CD4-positive, alpha-beta T cell treated with Interleukin-15 for 1 hour (primary cell): ENCODE data around the gene SBNO2.

Experiments
- DNase-seq: peaks from one replicate; pipeline ENCODE4 v3.0.0-alpha.2; 2020

Gene SBNO2

DNA sequence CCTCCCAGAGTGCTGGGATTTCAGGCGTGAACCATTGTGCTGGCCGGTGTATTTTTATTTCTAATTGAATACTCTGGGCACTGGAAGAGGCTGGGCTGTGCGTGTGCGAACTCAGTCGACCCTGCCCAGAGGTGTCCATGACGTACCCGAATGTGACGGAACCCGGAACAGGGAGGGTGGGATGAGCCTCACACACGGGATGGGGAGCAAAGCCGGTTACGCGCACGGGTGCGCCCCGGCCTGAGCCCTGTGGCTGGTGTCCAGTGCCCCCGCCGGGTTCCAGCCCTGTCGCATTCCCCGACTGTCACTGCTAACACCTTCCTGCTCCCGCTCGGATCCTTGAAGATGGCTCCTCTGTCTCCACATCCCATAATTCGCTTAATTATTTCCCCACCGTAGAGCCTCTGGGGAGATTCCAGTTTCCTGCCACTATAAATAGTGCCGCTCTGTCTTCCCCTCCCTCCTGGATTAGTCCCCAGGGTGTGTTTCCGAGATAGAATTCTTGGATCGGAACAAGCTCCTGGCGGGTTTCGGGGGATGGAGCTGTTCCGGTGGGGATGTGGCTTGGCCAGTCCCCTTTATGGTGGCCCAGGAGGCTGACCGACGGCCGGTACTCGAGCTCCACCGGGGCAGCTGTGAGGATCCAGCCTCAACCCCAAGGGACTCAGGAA lies 22.0 kb downstream of the SBNO2 start:
- no peak for DNase-seq

DNA sequence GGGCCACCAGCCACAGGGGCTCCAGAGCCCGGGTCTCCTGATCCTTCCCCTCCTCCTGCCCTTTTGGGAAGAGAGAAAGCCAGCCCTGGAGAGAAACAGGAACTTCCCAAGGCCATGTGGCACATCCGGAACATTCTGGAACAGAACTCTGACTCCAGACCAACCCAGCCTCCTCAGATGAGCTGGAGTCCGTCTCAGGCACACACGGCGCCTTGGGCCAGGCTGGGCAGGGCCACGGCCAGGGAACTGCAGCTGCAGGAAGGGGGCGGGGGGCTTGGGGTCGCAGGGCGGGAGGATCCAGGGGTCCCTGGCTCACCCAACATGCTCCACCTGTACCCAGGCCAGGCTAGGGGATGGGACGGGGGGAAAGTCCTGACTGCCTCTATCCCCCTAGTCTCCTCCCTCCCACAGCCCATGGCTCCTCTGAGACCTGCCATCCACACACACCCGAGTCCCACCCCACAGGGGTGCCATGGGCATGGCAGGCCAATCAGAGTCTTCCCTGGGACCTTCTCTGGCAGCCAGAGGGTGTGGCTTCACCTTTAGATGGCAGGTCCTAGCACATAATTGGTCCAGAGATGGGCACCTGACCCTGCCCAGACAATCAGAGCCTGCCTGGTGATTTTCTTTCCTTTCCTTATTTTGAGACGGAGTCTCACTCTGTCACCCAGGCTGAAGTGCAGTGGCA lies 22.9 kb downstream of the SBNO2 start:
- DNase-seq = no peak

DNA sequence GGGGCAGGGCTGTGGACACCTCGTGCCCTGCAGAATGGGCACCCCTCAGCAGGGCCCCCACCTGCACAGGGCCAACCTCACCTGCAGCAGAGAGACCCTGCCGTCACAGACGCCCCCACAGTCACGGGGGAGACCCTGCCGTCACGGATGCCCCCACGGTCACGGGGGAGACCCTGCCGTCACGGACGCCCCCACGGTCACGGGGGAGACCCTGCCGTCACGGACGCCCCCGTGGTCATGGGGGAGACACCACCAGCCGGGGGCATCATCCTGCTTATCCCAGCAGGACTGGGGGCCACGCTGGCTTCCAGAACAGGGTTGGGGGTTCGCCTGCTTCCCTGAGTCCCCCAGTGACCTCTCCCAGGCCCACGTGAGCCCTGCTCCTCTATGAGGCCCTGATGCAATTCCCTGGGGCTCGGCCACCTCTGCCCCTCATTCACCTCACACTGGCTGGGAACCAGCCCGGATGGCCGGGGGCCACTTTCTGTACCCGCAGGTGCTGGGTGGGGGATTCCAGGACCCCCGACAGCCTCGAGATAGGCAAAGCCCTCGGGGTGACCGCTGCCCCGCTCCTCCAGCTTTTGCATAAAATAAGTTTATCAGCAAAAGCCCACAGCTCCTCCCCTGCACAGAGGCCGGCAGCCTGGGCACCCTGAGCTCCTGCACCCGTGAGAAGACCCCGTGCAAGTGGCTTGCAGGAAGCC lies 23.6 kb downstream of the SBNO2 start:
- no peak for DNase-seq

DNA sequence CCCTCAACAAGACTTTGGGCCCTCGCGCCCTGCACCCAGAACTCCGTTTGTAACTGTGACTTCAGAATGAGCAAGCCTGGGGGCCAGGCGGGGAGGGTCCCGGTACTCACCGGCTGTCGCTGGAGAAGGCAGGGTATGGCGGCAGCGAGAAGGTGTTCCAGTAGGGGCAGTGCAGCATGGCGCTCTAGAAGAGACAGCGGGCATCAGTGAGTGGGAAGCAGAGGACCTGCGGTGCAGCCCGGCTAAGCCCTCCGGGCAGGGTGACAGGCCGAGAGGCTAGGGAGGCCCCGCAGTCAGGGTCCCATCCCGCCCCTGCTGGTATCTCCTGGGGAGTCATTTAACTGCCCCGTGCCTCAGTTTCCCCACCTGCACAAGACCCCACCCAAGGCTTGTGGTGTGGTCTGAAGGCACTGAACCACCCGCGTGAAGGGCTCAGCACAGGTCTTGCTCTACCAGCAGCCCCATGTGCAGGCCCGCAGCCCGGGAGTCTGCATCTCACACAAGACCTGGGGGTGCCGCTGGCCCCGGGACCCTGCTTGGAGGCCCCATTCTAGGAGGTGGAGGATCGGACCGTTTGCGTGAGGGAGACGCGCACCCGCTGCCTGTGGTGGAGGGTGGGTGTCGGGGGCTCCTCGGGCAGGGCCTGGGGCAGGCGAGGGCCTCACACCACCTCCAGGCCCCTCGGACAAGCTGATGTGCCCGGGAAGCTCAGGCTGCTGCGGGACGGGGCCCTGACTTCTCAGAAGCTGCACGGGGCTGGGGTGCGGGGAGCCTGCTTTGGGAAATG lies 24.6 kb downstream of the SBNO2 start:
- no peak for DNase-seq

DNA sequence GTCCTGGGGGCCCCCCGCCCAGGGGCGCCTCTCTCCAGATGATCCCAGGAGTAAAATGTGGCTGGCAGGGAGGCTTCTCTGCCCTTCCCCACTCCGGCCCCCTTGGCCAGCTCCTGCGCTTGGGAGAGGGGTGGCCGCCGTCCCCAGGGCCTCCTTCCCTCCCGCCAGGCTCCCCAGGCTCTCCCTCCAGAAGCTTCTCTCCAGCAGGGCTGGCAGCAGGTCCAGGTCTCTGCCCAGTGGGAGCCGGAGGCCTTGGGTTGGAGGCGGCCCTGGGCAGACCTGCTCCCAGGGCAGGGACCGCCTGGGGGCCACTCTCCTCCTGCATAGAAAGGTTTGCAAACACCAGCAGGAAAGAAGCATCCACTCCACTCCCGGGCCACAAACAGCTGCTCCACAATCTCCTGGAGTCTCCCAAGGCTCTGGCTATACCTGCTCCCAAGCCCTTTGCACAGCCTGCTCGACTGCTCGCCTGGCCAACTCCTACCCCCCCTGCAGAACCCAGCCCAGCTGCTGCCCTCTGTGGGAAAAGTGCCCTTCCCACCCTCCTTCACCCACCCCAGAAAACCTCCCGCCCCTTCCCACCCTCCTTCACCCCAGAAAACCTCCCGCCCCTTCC lies 26.0 kb downstream of the SBNO2 start:
- no peak for DNase-seq

DNA sequence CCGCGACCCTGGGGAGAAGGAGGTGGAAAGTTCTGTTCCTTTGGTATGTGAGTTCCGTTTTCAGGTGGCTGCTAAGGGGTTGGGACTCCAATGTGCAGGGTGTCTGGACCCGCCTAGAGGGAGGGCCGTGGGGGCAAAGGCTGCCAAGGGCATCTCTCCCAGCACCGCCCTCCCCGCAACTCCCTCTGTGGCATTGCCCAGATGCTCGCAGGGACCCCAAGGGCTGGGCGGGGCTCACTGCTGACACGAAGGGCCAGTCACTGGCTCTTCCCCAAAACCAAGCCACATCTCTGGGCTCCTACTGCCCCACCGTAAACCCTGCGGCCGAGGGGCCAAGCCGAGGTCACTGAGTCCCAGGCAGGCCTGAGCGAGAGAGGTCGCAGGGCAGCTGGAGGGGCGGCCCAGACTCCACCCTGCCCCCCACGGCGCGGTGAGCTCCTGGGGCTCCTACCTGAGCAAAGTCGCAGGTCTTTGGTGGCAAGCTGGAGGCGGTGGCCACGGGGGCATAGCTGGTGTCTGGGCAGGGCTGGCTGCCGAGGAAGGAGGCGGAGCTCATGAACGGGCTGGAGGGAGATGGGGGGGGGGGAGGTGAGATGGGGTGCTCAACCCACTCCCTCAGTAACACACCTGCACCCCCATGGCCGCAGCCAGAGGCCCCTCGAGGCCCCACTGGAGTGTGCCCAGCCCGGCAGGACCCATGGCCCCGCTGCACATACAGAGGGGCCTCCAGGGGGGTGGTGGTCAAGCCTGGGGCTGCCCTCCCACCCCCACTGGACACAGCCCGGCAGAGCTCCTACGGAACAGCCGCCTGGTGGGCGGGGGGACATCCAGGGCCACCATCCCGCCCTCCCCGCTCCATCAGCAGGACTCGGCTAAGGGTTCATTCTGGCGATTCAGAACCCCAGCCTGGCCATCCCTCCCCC lies 26.9 kb downstream of the SBNO2 start:
- no peak for DNase-seq

DNA sequence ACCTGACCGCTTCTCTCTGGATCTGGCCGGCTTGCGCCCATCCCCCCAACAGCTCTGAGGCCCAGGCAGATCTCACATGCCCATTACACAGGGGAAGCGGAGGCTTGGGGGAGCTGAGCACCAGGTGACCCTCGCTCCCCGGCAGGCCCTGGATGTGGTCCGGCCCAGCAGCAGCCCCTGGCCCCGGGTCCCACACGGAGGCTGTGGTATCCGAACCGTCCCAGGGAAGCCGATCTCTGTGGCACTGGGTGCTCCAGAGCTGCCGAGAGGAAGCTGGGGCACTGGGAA lies 27.7 kb downstream of the SBNO2 start:
- DNase-seq = no peak

DNA sequence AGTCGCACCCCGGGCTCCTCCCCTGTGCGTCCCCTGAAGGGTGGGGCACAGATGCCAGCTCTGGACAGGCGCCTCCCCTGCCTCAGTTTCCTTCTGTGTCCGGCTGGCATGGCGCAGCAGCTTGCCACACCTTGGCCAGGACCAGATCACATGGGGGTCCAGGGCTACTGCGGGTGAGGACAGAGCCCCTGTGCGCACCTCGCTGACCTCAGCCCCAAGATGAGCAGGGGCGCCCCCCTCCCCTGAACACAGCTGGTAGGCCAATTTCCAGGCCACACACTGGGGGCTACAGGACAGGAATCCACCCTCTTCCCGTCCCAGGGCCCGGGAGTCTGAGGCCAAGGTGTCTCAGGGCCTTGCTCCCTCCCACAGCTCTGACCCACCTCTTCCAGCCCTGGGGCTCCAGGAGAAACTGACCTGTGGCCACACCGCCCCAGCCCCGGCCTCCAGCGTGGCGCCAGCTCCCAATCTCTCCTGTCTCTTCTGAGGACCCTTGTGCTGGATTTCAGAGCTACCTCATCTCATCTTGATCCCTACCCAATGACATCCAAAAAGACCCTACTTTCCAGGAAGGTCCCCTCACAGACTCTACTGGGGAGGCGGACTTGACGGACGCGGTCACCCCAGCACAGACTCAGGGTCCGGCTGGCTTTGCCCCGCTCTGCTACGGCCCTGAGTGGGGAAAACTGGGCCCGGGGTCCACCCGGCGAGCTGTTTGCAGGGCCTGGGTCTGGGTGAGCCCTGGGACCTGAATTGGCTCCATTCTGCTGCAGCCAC lies 28.2 kb downstream of the SBNO2 start:
- DNase-seq = no peak

DNA sequence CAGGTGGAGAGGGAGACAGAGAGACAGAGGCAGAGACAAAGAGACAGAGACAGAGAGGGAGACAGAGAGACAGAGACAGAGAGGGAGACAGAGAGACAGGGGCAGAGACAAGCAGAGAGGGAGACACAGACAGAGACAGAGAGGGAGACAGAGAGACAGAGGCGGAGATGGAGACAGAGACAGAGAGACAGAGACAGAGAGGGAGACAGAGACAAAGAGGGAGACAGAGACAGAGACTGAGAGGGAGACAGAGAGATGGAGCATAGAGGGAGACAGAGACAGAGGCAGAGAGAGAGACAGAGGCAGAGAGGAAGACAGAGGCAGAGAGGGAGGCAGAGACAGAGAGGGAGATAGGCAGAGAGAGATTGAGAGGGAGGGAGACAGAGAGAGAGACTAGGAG lies 29.3 kb downstream of the SBNO2 start:
- no peak for DNase-seq

DNA sequence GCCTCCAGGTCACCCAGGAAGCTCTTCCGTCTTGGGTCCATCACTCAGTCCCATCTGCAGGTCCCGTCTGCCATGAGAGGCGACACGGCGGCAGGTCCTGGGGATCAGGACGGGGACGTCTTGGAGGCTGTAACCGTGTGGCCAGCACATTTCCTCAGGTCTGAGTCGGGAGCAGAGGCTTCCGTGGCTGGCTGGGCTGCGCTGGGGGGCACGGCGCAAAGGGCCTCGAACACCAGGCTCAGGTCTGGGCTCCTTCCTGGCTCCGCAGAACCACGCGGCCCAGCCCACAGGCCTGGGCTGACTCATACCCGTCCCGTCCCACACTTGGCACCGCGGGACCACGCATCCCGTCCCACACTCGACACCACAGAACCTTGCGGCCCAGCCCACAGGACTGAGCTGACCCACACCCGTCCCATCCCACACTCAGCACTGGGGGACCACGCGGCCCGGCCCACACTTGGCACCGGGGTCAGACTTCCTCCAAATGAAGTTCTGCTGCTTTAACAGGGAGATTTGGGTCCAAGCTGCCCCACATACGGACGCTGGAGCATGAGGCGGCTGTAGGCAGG lies 30.2 kb downstream of the SBNO2 start:
- DNase-seq = no peak

DNA sequence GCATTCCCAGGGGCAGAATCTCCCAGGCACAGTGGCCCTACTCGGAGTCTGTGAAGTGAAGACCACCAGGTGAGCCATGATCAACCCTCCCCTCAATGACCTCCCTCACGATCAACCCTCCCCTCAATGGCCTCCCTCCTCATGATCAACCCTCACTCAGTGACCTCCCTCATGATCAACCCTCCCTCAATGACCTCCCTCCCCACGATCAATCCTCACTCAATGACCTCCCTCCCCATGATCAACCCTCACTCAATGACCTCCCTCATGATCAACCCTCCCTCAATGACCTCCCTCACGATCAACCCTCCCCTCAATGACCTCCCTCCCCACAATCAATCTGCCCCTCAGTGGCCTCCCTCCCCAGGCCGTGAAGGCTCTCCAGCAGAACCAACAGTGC lies 32.1 kb downstream of the SBNO2 start:
- no peak for DNase-seq

DNA sequence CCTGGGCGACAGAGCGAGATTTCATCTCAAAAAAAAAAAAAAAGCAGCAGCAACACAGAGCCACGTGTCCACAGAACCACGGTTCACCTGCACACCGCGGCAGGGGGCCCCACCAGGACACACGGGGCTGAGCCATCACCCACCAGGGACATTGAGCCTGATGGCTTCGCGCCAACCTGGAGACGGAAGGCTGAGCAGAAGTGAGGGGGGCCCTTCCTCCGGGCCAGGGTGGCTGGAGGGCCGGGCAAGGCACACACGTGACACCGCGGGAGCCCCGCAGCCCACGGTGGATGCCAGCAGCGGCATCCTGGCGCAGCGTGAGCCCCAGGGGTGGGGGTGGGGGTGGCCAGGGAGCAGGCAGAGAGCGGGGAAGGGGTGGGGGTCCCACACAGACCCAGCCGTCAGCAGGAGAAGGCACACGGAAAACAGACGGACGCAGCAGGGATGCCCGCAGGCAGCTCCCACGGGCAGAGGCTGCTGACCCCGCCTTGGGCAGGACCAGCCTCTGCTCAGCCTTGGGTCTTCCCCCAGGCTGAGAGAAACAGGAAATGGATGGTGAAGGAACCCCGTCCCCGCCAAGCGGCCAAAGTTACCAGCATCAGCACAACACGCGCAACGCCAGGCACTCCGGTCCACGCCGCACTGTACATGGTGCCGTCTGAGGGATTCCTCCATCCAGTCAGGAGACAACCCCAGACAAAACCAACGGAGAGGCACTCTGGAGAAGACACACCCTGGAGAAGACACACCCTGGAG lies 33.6 kb downstream of the SBNO2 start:
- DNase-seq = no peak

DNA sequence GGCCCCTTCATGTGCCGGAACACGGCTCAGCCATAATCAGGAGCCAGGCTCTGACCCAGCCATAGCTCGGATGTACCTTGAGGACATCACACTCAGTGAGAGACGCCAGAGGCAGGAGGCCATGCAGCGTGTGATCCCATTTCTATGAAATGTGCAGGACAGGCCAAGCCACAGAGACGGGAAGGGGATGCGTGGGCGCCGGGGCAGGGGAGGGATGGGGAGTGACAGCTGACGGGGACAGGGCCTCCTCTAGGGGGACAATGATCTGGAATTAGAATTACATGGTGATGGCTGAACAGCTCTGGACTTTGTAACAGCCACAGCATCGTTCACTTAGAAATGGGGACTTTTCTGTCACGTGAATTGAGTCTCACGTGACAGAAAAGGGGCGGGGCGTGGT lies 34.9 kb downstream of the SBNO2 start:
- no peak for DNase-seq

DNA sequence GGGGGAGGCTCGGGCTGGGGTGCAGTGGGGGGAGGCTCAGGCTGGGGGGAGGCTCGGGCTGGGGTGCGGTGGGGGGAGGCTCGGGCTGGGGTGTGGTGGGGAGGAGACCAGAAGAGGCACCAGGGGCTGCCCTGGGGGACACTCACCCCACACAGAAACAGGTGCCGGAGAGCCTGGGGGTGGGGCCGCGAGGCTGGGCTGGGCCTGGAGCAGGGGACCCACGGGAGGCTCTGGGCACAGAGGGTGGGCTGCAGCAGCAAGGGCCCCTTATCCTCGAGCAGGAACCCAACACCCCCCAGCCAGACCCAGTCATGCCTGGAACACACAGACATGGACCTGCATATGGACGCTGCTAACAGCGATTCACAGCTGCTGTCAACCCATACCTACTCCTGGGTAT lies 35.9 kb downstream of the SBNO2 start:
- no peak for DNase-seq

DNA sequence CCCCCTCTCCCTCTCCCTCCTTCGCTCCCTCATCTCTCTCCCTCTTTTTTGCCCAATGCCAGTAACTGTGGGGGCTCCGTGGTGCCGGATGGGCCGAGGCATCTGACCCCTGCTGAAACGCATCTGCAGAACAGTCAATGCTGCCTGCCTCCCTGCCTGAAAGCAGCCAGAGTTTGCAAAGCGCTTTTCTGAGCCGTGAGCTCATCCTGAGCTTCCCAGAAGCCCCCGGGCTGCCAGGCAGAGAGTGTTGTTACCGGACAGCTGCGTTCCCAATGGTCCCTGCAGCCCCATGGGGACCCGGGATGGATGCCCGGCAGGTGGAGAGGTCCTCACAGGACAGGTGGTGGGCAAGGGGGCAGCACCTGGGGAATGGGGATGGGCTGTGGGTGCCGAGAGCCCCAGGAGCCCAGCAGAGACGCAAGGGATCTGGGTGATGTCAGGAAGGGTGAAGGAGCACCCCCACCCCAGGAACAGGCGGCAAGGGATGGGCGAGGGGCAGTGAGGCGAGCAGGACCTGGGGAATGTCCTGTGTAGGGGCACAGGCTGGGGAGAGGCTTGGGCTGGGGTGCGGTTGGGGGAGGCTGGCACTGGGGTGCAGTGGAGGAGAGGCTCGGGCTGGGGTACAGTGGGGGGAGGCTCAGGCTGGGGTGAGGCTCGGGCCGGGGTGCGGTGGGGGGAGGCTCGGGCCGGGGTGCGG lies 37.3 kb downstream of the SBNO2 start:
- no peak for DNase-seq

DNA sequence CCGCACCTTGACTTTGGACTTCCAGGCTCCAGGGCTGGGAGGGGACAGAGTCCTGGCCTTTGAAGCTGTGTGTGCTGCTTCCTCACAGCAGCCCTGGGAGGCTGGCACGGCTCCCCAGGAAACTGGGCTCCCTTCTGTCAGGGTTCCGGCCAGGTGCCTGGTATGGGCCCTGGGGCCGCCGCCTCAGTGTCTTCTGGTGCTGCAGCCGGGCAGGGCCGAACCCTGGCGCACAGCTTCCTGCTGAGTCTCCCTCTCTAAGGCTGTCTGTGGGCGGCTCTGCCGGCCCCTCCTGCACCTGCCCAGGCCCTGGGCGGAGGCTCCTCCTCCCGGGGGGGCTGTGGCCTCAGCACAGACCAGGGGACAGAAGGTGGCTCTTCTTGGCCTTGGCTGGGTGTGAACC lies 37.9 kb downstream of the SBNO2 start:
- DNase-seq = no peak

DNA sequence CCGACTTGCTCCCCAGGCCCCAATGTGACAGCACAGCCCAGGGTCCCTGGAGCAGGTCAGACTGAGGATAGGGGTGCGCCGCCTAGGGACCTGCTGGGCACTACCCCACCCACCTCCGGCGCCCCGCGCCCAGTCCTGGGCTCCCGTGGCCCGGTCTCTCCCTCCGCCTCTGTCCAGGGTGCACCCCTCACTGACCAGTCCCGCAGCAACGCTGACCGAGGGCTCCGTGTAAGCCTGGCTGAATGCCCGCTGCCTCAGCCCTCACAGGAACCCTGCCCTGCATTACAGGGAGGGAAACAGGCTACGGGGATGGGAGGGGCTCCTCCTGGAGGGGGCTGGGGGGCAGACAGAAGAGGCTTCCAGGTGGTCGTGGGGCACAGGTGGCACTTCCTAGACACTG lies 38.6 kb downstream of the SBNO2 start:
- DNase-seq = no peak

DNA sequence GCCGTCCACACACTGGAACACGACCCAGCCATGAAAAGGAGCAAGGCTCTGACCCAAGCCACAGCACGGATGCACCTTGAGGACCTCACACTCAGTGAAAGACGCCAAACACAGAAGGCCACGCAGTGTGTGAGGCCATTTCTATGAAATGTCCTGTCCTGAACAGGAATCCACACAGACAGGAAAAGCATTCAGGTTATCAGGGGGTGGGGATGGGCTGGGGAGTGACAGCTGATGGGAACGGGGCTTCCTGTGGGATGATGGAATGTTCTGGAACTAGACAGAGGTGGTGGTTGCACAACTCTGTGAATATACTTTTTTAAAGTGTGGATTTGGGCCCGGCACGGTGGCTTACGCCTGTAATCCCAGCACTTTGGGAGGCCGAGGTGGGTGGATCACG lies 39.6 kb downstream of the SBNO2 start:
- no peak for DNase-seq

DNA sequence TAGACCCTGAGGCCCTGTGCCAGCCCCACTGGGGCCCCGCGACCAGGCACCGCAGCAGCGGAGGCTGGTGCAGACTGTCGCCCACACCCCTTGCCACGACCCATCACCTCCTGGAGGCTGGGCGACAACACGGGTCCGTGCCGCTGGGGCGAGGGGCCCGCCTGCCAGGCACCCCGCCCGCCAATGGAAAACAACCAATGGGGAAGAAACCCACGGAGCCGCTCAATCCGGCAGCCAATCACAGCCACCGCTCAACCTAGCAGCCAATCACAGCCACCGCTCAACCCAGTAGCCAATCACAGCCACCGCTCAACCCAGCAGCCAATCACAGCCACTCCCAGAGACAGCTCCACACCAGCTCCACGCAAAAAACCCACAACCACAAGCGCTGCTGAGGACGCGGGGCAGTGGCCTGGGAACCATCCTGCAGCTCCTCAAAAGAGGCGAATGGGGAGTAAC lies 40.6 kb downstream of the SBNO2 start:
- peak; percentile 85 for DNase-seq
